HCT116 (cell line): Measurements from ENCODE around the gene NCF4. TPM values are rescaled to one million over a fixed set of nuclear protein-coding genes. Genes with fewer than 3 reads are reported as not detected.

Experiments
- ATAC-seq: fragments of 200-7000 bp; cut with Tn5 transposase; 2 replicates; pipeline ENCODE4 v1.9.1; 2020; ENCODE audit warnings: mild to moderate bottlenecking, moderate library complexity
- BruUV-seq: library from RNA; stranded (reverse); fragments of 400-500 nt; replicated peaks from 2 replicates; lab custom pipeline; 2021; lab: Mats Ljungman, UMichigan
- CTCF ChIA-PET: fragments of 300-600 bp; sonication (Branson Sonifier 250); formaldehyde crosslinking; loops from one replicate; lab custom pipeline; 2021; ENCODE audit warnings: antibody characterized with exemption; lab: Charles Lee
- POLR2A ChIA-PET: fragments of 300-600, 350-600 bp; sonication (Branson Sonifier 250); formaldehyde crosslinking; loops from one replicate; lab custom pipeline; 2021; ENCODE audit warnings: antibody characterized with exemption; lab: Charles Lee
- RAD21 ChIA-PET, 2 experiments: fragments of 300-600 bp; sonication (Branson Sonifier 250); formaldehyde crosslinking; loops; one replicate each; lab custom pipeline; 2023; ENCODE audit warnings: low total read pairs in 2 of 2; ENCODE audit not compliant: uncharacterized antibody in 2 of 2, unreplicated experiment in 2 of 2, low non-redundant PET in 1 of 2; lab: Charles Lee
- DNase-seq: peaks from one replicate; pipeline ENCODE4 v3.0.0-alpha.2; 2010; ENCODE audit warnings: low read depth, low spot score
- H2AFZ ChIP-seq: fragments of 200-600 bp; shearing (Covaris generic), sonication (generic); 2 replicates; pipeline ENCODE4 v1.6.1; 2017; ENCODE audit warnings: low read depth, mixed run types, mixed read lengths, antibody characterized with exemption, low read length; ENCODE audit not compliant: poor library complexity, severe bottlenecking
- H3K27ac ChIP-seq: 2 replicates; pipeline ENCODE4 v1.5.1; 2012; ENCODE audit warnings: low read depth, low read length
- H3K27me3 ChIP-seq: fragments of 200-600 bp; sonication (generic); 2 replicates; pipeline ENCODE4 v1.6.1; 2016; ENCODE audit warnings: mixed run types, low read length, mixed read lengths; ENCODE audit not compliant: insufficient read depth
- H3K36me3 ChIP-seq, 2 experiments: fragments of 200-500 bp in 1 of 2; fragments of 200-600 bp in 1 of 2; sonication (Bioruptor generic) in 1 of 2; sonication (generic) in 1 of 2; 2 replicates each; pipeline versions ENCODE4 v1.5.1 to v1.6.1; 2014 to 2016; ENCODE audit warnings: low read length in 2 of 2, inconsistent platforms in 1 of 2, mixed read lengths in 1 of 2, mixed run types in 1 of 2; ENCODE audit not compliant: insufficient read depth in 2 of 2, control insufficient read depth in 1 of 2
- H3K4me1 ChIP-seq, 2 experiments: fragments of 200-600 bp in 1 of 2; sonication (generic) in 1 of 2; 2 replicates each; pipeline versions ENCODE4 v1.5.1 to v1.6.1; 2012 to 2017; ENCODE audit warnings: low read length in 2 of 2, inconsistent platforms in 1 of 2, mild to moderate bottlenecking in 1 of 2, mixed read lengths in 1 of 2, mixed run types in 1 of 2, moderate library complexity in 1 of 2; ENCODE audit not compliant: insufficient read depth in 2 of 2, control insufficient read depth in 1 of 2
- H3K4me2 ChIP-seq: fragments of 200-600 bp; sonication (generic); 2 replicates; pipeline ENCODE4 v1.6.1; 2017; ENCODE audit warnings: mixed run types, low read length, mixed read lengths
- H3K4me3 ChIP-seq, 2 experiments: fragments of 200-600 bp in 1 of 2; sonication (generic) in 1 of 2; replicated peaks in 1 of 2; 2 replicates each; pipeline ENCODE4 v1.5.1; 2011 to 2016; ENCODE audit warnings: low read length in 2 of 2, control low read depth in 1 of 2, low read depth in 1 of 2, mild to moderate bottlenecking in 1 of 2, mixed read lengths in 1 of 2, mixed run types in 1 of 2
- H3K79me2 ChIP-seq: fragments of 200-600 bp; sonication (generic); 2 replicates; pipeline ENCODE4 v1.6.1; 2017; ENCODE audit warnings: mild to moderate bottlenecking, mixed run types, low read length, moderate library complexity, mixed read lengths; ENCODE audit not compliant: insufficient read depth
- H3K9ac ChIP-seq: fragments of 200-600 bp; sonication (generic); 2 replicates; pipeline ENCODE4 v1.6.1; 2016; ENCODE audit warnings: low read length, mixed read lengths
- H3K9me2 ChIP-seq: fragments of 200-600 bp; sonication (generic), shearing (Covaris generic); 2 replicates; pipeline ENCODE4 v1.6.1; 2017; ENCODE audit warnings: mixed run types, mild to moderate bottlenecking, moderate library complexity; ENCODE audit not compliant: insufficient read depth
- H3K9me3 ChIP-seq, 2 experiments: fragments of 200-500 bp in 1 of 2; fragments of 200-600 bp in 1 of 2; sonication (Bioruptor generic) in 1 of 2; sonication (generic) in 1 of 2; 2 replicates each; pipeline ENCODE4 v1.6.1; 2014 to 2017; ENCODE audit warnings: low read length in 2 of 2, mixed read lengths in 2 of 2, inconsistent platforms in 1 of 2, low read depth in 1 of 2, mild to moderate bottlenecking in 1 of 2, mixed run types in 1 of 2, moderate library complexity in 1 of 2; ENCODE audit not compliant: control insufficient read depth in 1 of 2, insufficient read depth in 1 of 2
- H4K20me1 ChIP-seq: fragments of 200-600 bp; sonication (generic), shearing (Covaris generic); 2 replicates; pipeline ENCODE4 v1.6.1; 2017; ENCODE audit warnings: mixed run types, mild to moderate bottlenecking, moderate library complexity; ENCODE audit not compliant: insufficient read depth
- CBX3 ChIP-seq: IDR thresholded peaks from 2 replicates; pipeline ENCODE4 v1.6.1; 2012; ENCODE audit warnings: low read depth
- CEBPB ChIP-seq: IDR thresholded peaks from 2 replicates; pipeline ENCODE4 v1.6.1; 2012; ENCODE audit warnings: low read depth
- EGR1 ChIP-seq: IDR thresholded peaks from 2 replicates; pipeline ENCODE4 v1.6.1; 2012; ENCODE audit warnings: low read depth
- ELF1 ChIP-seq: IDR thresholded peaks from 2 replicates; pipeline ENCODE4 v1.6.1; 2012; ENCODE audit warnings: low read depth, borderline replicate concordance
- EZH2 ChIP-seq: fragments of 200-600 bp; sonication (generic); IDR thresholded peaks from 2 replicates; pipeline ENCODE4 v1.6.1; 2017; ENCODE audit warnings: antibody characterized with exemption, mixed run types
- FOSL1 ChIP-seq: IDR thresholded peaks from 2 replicates; pipeline ENCODE4 v1.6.1; 2012; ENCODE audit warnings: low read depth
- JUND ChIP-seq: IDR thresholded peaks from 2 replicates; pipeline ENCODE4 v1.6.1; 2012
- MAX ChIP-seq: IDR thresholded peaks from 2 replicates; pipeline ENCODE4 v1.6.1; 2012
- POLR2A ChIP-seq: IDR thresholded peaks from 2 replicates; pipeline ENCODE4 v1.7.0; 2011; ENCODE audit warnings: borderline replicate concordance; ENCODE audit not compliant: insufficient read depth, insufficient read length; ENCODE audit errors: extremely low read depth
- POLR2AphosphoS5 ChIP-seq: IDR thresholded peaks from 2 replicates; pipeline ENCODE4 v1.6.1; 2011; ENCODE audit warnings: mild to moderate bottlenecking, low read depth, low read length, moderate library complexity
- RAD21 ChIP-seq: IDR thresholded peaks from 2 replicates; pipeline ENCODE4 v1.6.1; 2012; ENCODE audit warnings: low read depth, mild to moderate bottlenecking
- REST ChIP-seq: IDR thresholded peaks from 2 replicates; pipeline ENCODE4 v1.6.1; 2012; ENCODE audit warnings: low read depth
- SIN3A ChIP-seq: IDR thresholded peaks from 2 replicates; pipeline ENCODE4 v1.6.1; 2012; ENCODE audit warnings: low read depth
- SRF ChIP-seq: IDR thresholded peaks from 2 replicates; pipeline ENCODE4 v1.6.1; 2012; ENCODE audit warnings: low read depth
- TCF7L2 ChIP-seq: IDR thresholded peaks from 2 replicates; pipeline ENCODE4 v1.7.0; 2011; ENCODE audit warnings: borderline replicate concordance, inconsistent platforms; ENCODE audit not compliant: insufficient read depth, insufficient read length; ENCODE audit errors: extremely low read depth
- YY1 ChIP-seq: IDR thresholded peaks from 2 replicates; pipeline ENCODE4 v1.6.1; 2011; ENCODE audit warnings: low read length, low read depth, moderate library complexity, mild to moderate bottlenecking; ENCODE audit not compliant: insufficient replicate concordance; ENCODE audit errors: extremely low read depth
- ZBTB33 ChIP-seq: IDR thresholded peaks from 2 replicates; pipeline ENCODE4 v1.6.1; 2011; ENCODE audit warnings: mild to moderate bottlenecking, low read length, moderate library complexity; ENCODE audit not compliant: insufficient replicate concordance; ENCODE audit errors: extremely low read depth
- ZFX ChIP-seq: fragments of 450-650 bp; IDR thresholded peaks from 2 replicates; pipeline ENCODE4 v1.6.1; 2017
- intact Hi-C: fragments of 100-400 bp; cut with micrococcal nuclease; formaldehyde crosslinking; loops from 2 replicates; pipeline ENCODE4 v1.10.0; 2022
- total RNA-seq: library from RNA; stranded (reverse); gene quantifications from one replicate; pipeline ENCODE4 v1.2.1, GENCODE V29; 2021; ENCODE audit not compliant: unreplicated experiment
- TF ChIP-seq, protein P1 (sequence below), 3 experiments: fragments of 200-600 bp in 1 of 3; sonication (generic) in 1 of 3; IDR thresholded peaks in 2 of 3; conservative IDR thresholded peaks in 1 of 3; 2 replicates each; pipeline ENCODE4 v1.5.1; 2012 to 2017; ENCODE audit warnings: low read depth in 2 of 3, low read length in 2 of 3, antibody characterized with exemption in 1 of 3, borderline replicate concordance in 1 of 3, control low read depth in 1 of 3, mild to moderate bottlenecking in 1 of 3, mixed read lengths in 1 of 3, mixed run types in 1 of 3, moderate library complexity in 1 of 3; ENCODE audit not compliant: insufficient read depth in 1 of 3
- TF ChIP-seq, protein P2 (sequence below): IDR thresholded peaks from 2 replicates; pipeline ENCODE4 v1.6.1; 2012

Gene NCF4
- total RNA-seq, 1 experiment from 2014 or later = 0.37 TPM

GRCh38 chr22:36816339-36816635, 44.5 kb upstream of the NCF4 start:
- POLR2A ChIA-PET = no interaction called here
- no TSS peak for BruUV-seq
- CTCF ChIA-PET = no interaction called here
- TF ChIP-seq TCF7L2 = no peak
- no peak for TF ChIP-seq SRF
- no peak for TF ChIP-seq ELF1
- TF ChIP-seq ZFX = no peak
- TF ChIP-seq MAX = no peak
- no peak for TF ChIP-seq REST
- no peak for TF ChIP-seq SIN3A
- no peak for TF ChIP-seq JUND
- no peak for TF ChIP-seq POLR2A
- TF ChIP-seq CEBPB = no peak
- TF ChIP-seq, protein P1, sequence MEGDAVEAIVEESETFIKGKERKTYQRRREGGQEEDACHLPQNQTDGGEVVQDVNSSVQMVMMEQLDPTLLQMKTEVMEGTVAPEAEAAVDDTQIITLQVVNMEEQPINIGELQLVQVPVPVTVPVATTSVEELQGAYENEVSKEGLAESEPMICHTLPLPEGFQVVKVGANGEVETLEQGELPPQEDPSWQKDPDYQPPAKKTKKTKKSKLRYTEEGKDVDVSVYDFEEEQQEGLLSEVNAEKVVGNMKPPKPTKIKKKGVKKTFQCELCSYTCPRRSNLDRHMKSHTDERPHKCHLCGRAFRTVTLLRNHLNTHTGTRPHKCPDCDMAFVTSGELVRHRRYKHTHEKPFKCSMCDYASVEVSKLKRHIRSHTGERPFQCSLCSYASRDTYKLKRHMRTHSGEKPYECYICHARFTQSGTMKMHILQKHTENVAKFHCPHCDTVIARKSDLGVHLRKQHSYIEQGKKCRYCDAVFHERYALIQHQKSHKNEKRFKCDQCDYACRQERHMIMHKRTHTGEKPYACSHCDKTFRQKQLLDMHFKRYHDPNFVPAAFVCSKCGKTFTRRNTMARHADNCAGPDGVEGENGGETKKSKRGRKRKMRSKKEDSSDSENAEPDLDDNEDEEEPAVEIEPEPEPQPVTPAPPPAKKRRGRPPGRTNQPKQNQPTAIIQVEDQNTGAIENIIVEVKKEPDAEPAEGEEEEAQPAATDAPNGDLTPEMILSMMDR (IDR thresholded peaks at IDR 0.05 in 2 of 3, conservative IDR thresholded peaks at IDR 0.05 in 1 of 3; ENCODE audit: borderline replicate concordance in 1 of 3, insufficient read depth in 1 of 3, low read depth in 2 of 3, low read length in 2 of 3) = no peak
- TF ChIP-seq CBX3 = no peak
- no peak for TF ChIP-seq EGR1
- TF ChIP-seq YY1 = no peak
- TF ChIP-seq POLR2AphosphoS5 = no peak
- no peak for TF ChIP-seq ZBTB33
- no peak for TF ChIP-seq EZH2
- no peak for TF ChIP-seq RAD21
- no peak for TF ChIP-seq FOSL1
- TF ChIP-seq, protein P2, sequence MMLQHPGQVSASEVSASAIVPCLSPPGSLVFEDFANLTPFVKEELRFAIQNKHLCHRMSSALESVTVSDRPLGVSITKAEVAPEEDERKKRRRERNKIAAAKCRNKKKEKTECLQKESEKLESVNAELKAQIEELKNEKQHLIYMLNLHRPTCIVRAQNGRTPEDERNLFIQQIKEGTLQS = no peak
- peaks cover 30% of the 10 kb centered on the region for H3K27me3 ChIP-seq
- intact Hi-C loops = no loop called here
- H3K4me1 ChIP-seq = no peaks in the 10 kb centered on the region
- no peak overlapping the region for H3K4me2 ChIP-seq
- no peaks in the 10 kb centered on the region for H3K79me2 ChIP-seq
- H3K9me2 ChIP-seq = no peaks in the 10 kb centered on the region
- no peak overlapping the region for H3K9ac ChIP-seq
- no peak overlapping the region for H3K27ac ChIP-seq
- no peaks in the 10 kb centered on the region for H4K20me1 ChIP-seq
- no peak for ATAC-seq
- DNase-seq = no peak
- no peaks in the 10 kb centered on the region for H3K9me3 ChIP-seq
- H2AFZ ChIP-seq = no peak overlapping the region
- H3K36me3 ChIP-seq = no peaks in the 10 kb centered on the region
- RAD21 ChIA-PET = no interaction called here
- no peak overlapping the region for H3K4me3 ChIP-seq
